Fibroblast of lung (primary cell): ENCODE measurements around the gene BRINP2. TPM values are rescaled to one million over a fixed set of nuclear protein-coding genes. Genes with fewer than 3 reads are reported as not detected.

Source experiments
- DNase-seq, 2 donors: peaks; one replicate each; pipeline versions ENCODE4 v3.0.0 to v3.0.0-alpha.2; 2010; ENCODE audit warnings: low read depth in 2 of 2
- H2AFZ ChIP-seq: 2 replicates; pipeline ENCODE4 v1.5.1; 2012; ENCODE audit warnings: low read length, control low read depth, inconsistent platforms
- H3K27ac ChIP-seq: 2 replicates; pipeline ENCODE4 v1.5.1; 2011; ENCODE audit warnings: low read length, control low read depth; ENCODE audit not compliant: insufficient read depth
- H3K27me3 ChIP-seq: 2 replicates; pipeline ENCODE4 v1.5.1; 2011; ENCODE audit warnings: mild to moderate bottlenecking, low read length; ENCODE audit not compliant: control insufficient read depth, insufficient read depth
- H3K36me3 ChIP-seq: 2 replicates; pipeline ENCODE4 v1.5.1; 2011; ENCODE audit warnings: low read length; ENCODE audit not compliant: control insufficient read depth, insufficient read depth
- H3K4me1 ChIP-seq: 2 replicates; pipeline ENCODE4 v1.5.1; 2011; ENCODE audit warnings: low read length; ENCODE audit not compliant: control insufficient read depth, insufficient read depth; ENCODE audit errors: extremely low read depth
- H3K4me2 ChIP-seq: 2 replicates; pipeline ENCODE4 v1.5.1; 2011; ENCODE audit warnings: low read length, control low read depth; ENCODE audit not compliant: insufficient read depth; ENCODE audit errors: extremely low read depth
- H3K4me3 ChIP-seq, 4 experiments: fragments of 200-600 bp in 1 of 4; sonication (generic) in 1 of 4; replicated peaks in 1 of 4; 2 replicates each; pipeline ENCODE4 v1.5.1; 2011 to 2016; ENCODE audit warnings: low read length in 4 of 4, low read depth in 3 of 4, mild to moderate bottlenecking in 3 of 4, control low read depth in 2 of 4, inconsistent platforms in 1 of 4, mixed read lengths in 1 of 4; ENCODE audit not compliant: insufficient read depth in 1 of 4; ENCODE audit errors: control extremely low read depth in 1 of 4
- H3K79me2 ChIP-seq: 2 replicates; pipeline ENCODE4 v1.5.1; 2012; ENCODE audit warnings: mild to moderate bottlenecking, low read length, inconsistent platforms; ENCODE audit not compliant: control insufficient read depth, insufficient read depth
- H3K9ac ChIP-seq: 2 replicates; pipeline ENCODE4 v1.5.1; 2011; ENCODE audit warnings: mild to moderate bottlenecking, low read length, control low read depth; ENCODE audit not compliant: insufficient read depth
- H3K9me3 ChIP-seq: 2 replicates; pipeline ENCODE4 v1.5.1; 2012; ENCODE audit warnings: low read depth, low read length; ENCODE audit not compliant: control insufficient read depth, insufficient read depth
- H4K20me1 ChIP-seq: 2 replicates; pipeline ENCODE4 v1.5.1; 2011; ENCODE audit warnings: low read length; ENCODE audit not compliant: control insufficient read depth, insufficient read depth; ENCODE audit errors: extremely low read depth
- CTCF ChIP-seq, 2 donors: IDR thresholded peaks in 1 of 2; conservative IDR thresholded peaks in 1 of 2; 1 replicate in 1 of 2; 2 replicates in 1 of 2; pipeline ENCODE4 v1.5.1; 2011 to 2012; ENCODE audit warnings: low read length in 2 of 2, control low read depth in 1 of 2, inconsistent platforms in 1 of 2, low read depth in 1 of 2, mild to moderate bottlenecking in 1 of 2
- EZH2 ChIP-seq: IDR thresholded peaks from 2 replicates; pipeline ENCODE4 v1.5.1; 2012; ENCODE audit warnings: low read length, control low read depth, mild to moderate bottlenecking; ENCODE audit errors: missing control alignments
- polyA plus RNA-seq, 2 donors: library from polyadenylated mRNA; depleted of rRNA in 1 of 2; stranded (reverse) in 1 of 2; unstranded in 1 of 2; fragments of >200 nt; gene quantifications; 2 replicates each; pipeline ENCODE4 v1.2.1, GENCODE V29; 2011 to 2012; ENCODE audit warnings: missing spikeins in 1 of 2
- total RNA-seq: library from RNA; depleted of rRNA; stranded (reverse); fragments of >200 nt; gene quantifications from 2 replicates; pipeline ENCODE4 v1.2.1, GENCODE V29; 2014

BRINP2 gene
- total and polyA plus RNA-seq, 2 donors (not counting 1 experiment from before 2014, with no cell fraction given) = under 0.01 to 0.02 TPM

- H3K9ac ChIP-seq = no peak overlapping the region
- TF ChIP-seq EZH2 = no peak
- TF ChIP-seq CTCF (conservative IDR thresholded peaks at IDR 0.05 in 1 of 2, IDR thresholded peaks at IDR 0.05 in 1 of 2; ENCODE audit: low read depth in 1 of 2, low read length in 2 of 2) = no peak
- H3K27ac ChIP-seq = no peak overlapping the region
- H3K9me3 ChIP-seq = no peaks in the 10 kb centered on the region
- H4K20me1 ChIP-seq = no peaks in the 10 kb centered on the region
- H3K36me3 ChIP-seq = no peaks in the 10 kb centered on the region
- DNase-seq = no peak
- H3K27me3 ChIP-seq = peaks cover 42% of the 10 kb centered on the region
- H3K4me1 ChIP-seq = peaks cover 5% of the 10 kb centered on the region
- H3K79me2 ChIP-seq = no peaks in the 10 kb centered on the region
- H3K4me3 ChIP-seq = no peak overlapping the region
- no peak overlapping the region for H3K4me2 ChIP-seq
- no peak overlapping the region for H2AFZ ChIP-seq
Measured at GRCh38 chr1:177173976-177174375, 3.2 kb downstream of the BRINP2 start.

- TF ChIP-seq CTCF (conservative IDR thresholded peaks at IDR 0.05 in 1 of 2, IDR thresholded peaks at IDR 0.05 in 1 of 2; ENCODE audit: low read depth in 1 of 2, low read length in 2 of 2) (no peak), EZH2 (no peak)
- Histone ChIP-seq H3K27me3 (peaks cover 41% of the 10 kb centered on the region), H3K4me1 (peaks cover 5% of the 10 kb centered on the region), H3K79me2 (no peaks in the 10 kb centered on the region), H3K9ac (no peak overlapping the region), H4K20me1 (no peaks in the 10 kb centered on the region), H2AFZ (no peak overlapping the region), H3K4me2 (no peak overlapping the region), H3K27ac (no peak overlapping the region), H3K4me3 (no peak overlapping the region), H3K9me3 (no peaks in the 10 kb centered on the region), H3K36me3 (no peaks in the 10 kb centered on the region)
- no peak for DNase-seq
Measured at GRCh38 chr1:177174921-177175634, 4.3 kb downstream of the BRINP2 start.

GRCh38 chr1:177181280-177181630 is 10.5 kb downstream of the BRINP2 start:
- no peaks in the 10 kb centered on the region for H3K79me2 ChIP-seq
- H3K4me1 ChIP-seq = no peaks in the 10 kb centered on the region
- H3K27ac ChIP-seq = no peak overlapping the region
- peaks cover 9% of the 10 kb centered on the region for H3K27me3 ChIP-seq
- H3K4me3 ChIP-seq = peak overlapping the region in 2 of 4 experiments; percentile 26 to 31
- H3K9me3 ChIP-seq = no peaks in the 10 kb centered on the region
- no peaks in the 10 kb centered on the region for H4K20me1 ChIP-seq
- TF ChIP-seq CTCF (conservative IDR thresholded peaks at IDR 0.05 in 1 of 2, IDR thresholded peaks at IDR 0.05 in 1 of 2; ENCODE audit: low read depth in 1 of 2, low read length in 2 of 2) (no peak), EZH2 (no peak)
- no peak for DNase-seq
- H3K4me2 ChIP-seq = peak overlapping the region; percentile 80
- H3K9ac ChIP-seq = no peak overlapping the region
- no peak overlapping the region for H2AFZ ChIP-seq
- no peaks in the 10 kb centered on the region for H3K36me3 ChIP-seq
